Activated CD8-positive, alpha-beta T cell treated with anti-CD3 and anti-CD28 coated beads for 36 hours (primary cell): ENCODE data around the gene CSF1R. TPM values are rescaled to one million over a fixed set of nuclear protein-coding genes. Genes with fewer than 3 reads are reported as not detected.

Experiments used
- ATAC-seq: fragments of 200-7000 bp; cut with Tn5 transposase; one replicate; pipeline ENCODE4 v1.10.0; 2021; ENCODE audit warnings: mild to moderate bottlenecking, moderate library complexity
- CTCF ChIA-PET: fragments of 350-600 bp; sonication (Branson Sonifier 250); formaldehyde crosslinking; loops from one replicate; lab custom pipeline; 2021; ENCODE audit warnings: antibody characterized with exemption; lab: Charles Lee
- POLR2A ChIA-PET: fragments of 350-600 bp; sonication (Branson Sonifier 250); formaldehyde crosslinking; loops from one replicate; lab custom pipeline; 2021; ENCODE audit warnings: antibody characterized with exemption; lab: Charles Lee
- DNase-seq: peaks from one replicate; pipeline ENCODE4 v3.0.0-alpha.2; 2020
- H3K27ac Mint-ChIP-seq: one replicate; pipeline ENCODE4 v1.8.0; 2021; ENCODE audit warnings: mild to moderate bottlenecking, mixed read lengths
- H3K27me3 Mint-ChIP-seq: one replicate; pipeline ENCODE4 v1.8.0; 2021; ENCODE audit warnings: mixed read lengths
- H3K36me3 Mint-ChIP-seq: one replicate; pipeline ENCODE4 v1.8.0; 2021; ENCODE audit warnings: low read depth, mixed read lengths
- H3K4me1 Mint-ChIP-seq: one replicate; pipeline ENCODE4 v1.8.0; 2021; ENCODE audit warnings: low read depth, mixed read lengths
- H3K4me3 Mint-ChIP-seq: one replicate; pipeline ENCODE4 v1.8.0; 2021; ENCODE audit warnings: mild to moderate bottlenecking, moderate library complexity, mixed read lengths
- H3K9me3 Mint-ChIP-seq: one replicate; pipeline ENCODE4 v1.8.0; 2021; ENCODE audit warnings: mixed read lengths
- CTCF ChIP-seq: fragments of 200-600 bp; IDR thresholded peaks from one replicate; pipeline ENCODE4 v1.8.0; 2022; ENCODE audit warnings: antibody characterized with exemption, mild to moderate bottlenecking
- intact Hi-C: fragments of 100-400 bp; cut with micrococcal nuclease; formaldehyde crosslinking; loops from one replicate; pipeline ENCODE4 v1.10.0; 2022
- total RNA-seq, 2 experiments: library from RNA; stranded (reverse); gene quantifications; one replicate each; pipeline ENCODE4 v1.2.3, GENCODE V29; 2021

Gene CSF1R
- total RNA-seq, 2 experiments from 2014 or later, result not detected

GRCh38 chr5:150017226-150018005 is 68.9 kb downstream of the CSF1R start:
- peaks cover 6% of the 10 kb centered on the region for H3K9me3 Mint-ChIP-seq
- CTCF ChIA-PET, result interaction anchor here (0.7 kb wide), 1 partner anchor 49 kb away, joined by 3 read pairs; no protein-coding TSS in a partner anchor

DNA sequence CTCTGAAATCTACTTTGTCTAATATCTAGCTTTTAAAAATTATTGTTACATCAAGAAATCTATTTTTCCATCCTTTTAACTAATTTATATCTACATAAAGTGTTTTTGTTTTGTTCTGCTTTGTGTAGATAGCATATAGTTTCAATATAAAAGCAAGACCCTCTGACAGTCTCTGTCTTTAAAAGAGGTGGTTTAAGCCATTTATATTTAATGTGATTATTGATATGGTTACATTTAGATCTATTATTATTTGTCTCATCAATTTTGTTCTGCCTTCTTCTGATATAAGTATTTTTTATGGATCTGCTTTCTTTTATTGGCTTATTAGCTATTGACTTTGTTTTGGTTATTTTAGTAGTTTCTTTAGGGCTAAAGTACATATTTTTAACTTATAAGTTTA is 69.8 kb downstream of the CSF1R start:
- ATAC-seq (no peak), DNase-seq (no peak)
- no peak for TF ChIP-seq CTCF
- POLR2A ChIA-PET, result interaction anchor here (2.3 kb wide), 1 partner anchor 11 kb away, joined by 9 read pairs; no protein-coding TSS in a partner anchor
- Mint-ChIP-seq H3K36me3 (peaks cover 71% of the 10 kb centered on the region), H3K9me3 (peaks cover 6% of the 10 kb centered on the region), H3K4me1 (peaks cover 4% of the 10 kb centered on the region), H3K27ac (no peak overlapping the region), H3K27me3 (no peaks in the 10 kb centered on the region), H3K4me3 (no peak overlapping the region)
- intact Hi-C loops, result no loop called here
- CTCF ChIA-PET, result interaction anchor here (1.0 kb wide), 1 partner anchor 183 kb away, joined by 3 read pairs; no protein-coding TSS in a partner anchor

More at GRCh38 chr5:150017226-150018005, 68.9 kb downstream of the CSF1R start:
- peaks cover 12% of the 10 kb centered on the region for H3K4me1 Mint-ChIP-seq
- no peak overlapping the region for H3K27ac Mint-ChIP-seq
- H3K27me3 Mint-ChIP-seq, result no peaks in the 10 kb centered on the region
- no peak for TF ChIP-seq CTCF
- H3K36me3 Mint-ChIP-seq, result peaks cover 71% of the 10 kb centered on the region
- POLR2A ChIA-PET, result interaction anchor here (2.3 kb wide), 1 partner anchor 12 kb away, joined by 9 read pairs; no protein-coding TSS in a partner anchor
- ATAC-seq (no peak), DNase-seq (no peak)
- no peak overlapping the region for H3K4me3 Mint-ChIP-seq
- intact Hi-C loops, result no loop called here

- POLR2A ChIA-PET, result interaction anchor here (0.8 to 2.3 kb wide), 2 partner anchors 10 to 11 kb away, joined by 3 to 9 read pairs; no protein-coding TSS in a partner anchor
- DNase-seq (no peak), ATAC-seq (no peak)
- Mint-ChIP-seq H3K36me3 (peaks cover 78% of the 10 kb centered on the region), H3K9me3 (peaks cover 6% of the 10 kb centered on the region), H3K27ac (no peak overlapping the region), H3K27me3 (no peaks in the 10 kb centered on the region), H3K4me3 (no peak overlapping the region), H3K4me1 (peaks cover 3% of the 10 kb centered on the region)
- intact Hi-C loops, result no loop called here
- CTCF ChIA-PET, result interaction anchor here (1.1 to 1.4 kb wide), 3 partner anchors 13 to 22 kb away, joined by 3 to 4 read pairs (median 3); no protein-coding TSS in a partner anchor
- TF ChIP-seq CTCF, result no peak
These were observed 70.9 kb downstream of the CSF1R start for GRCh38 chr5:150015415-150015814.

DNA sequence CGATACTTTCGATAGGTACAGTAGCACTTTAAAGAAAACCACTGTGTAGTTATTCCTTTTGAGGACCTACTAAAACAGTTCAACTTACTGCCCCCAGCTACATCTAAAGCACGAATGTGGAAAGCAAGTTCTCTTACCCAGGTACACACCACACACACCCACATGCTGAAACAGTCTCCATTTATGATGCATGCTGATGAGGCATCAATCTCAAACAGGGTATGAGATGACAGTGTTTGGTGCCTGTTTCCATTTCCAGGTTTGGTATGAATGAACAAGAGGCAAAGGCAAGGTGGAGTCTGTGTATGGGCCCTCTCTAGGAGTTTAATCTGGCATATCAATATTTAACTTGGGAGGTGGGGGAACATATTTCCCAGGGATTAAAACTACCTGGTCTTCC is 71.9 kb downstream of the CSF1R start:
- ChIA-PET POLR2A (no interaction called here), CTCF (interaction anchor here (1.1 to 1.4 kb wide), 4 partner anchors 12 to 552 kb away, joined by 3 to 4 read pairs (median 3); no protein-coding TSS in a partner anchor)
- Mint-ChIP-seq H3K27ac (no peak overlapping the region), H3K9me3 (peaks cover 6% of the 10 kb centered on the region), H3K4me1 (peaks cover 1% of the 10 kb centered on the region), H3K27me3 (no peaks in the 10 kb centered on the region), H3K4me3 (no peak overlapping the region), H3K36me3 (peaks cover 75% of the 10 kb centered on the region)
- ATAC-seq (no peak), DNase-seq (no peak)
- intact Hi-C loops, result no loop called here
- TF ChIP-seq CTCF, result no peak

GRCh38 chr5:150013931-150014330 is 72.4 kb downstream of the CSF1R start:
- Mint-ChIP-seq H3K4me1 (peaks cover 4% of the 10 kb centered on the region), H3K36me3 (peaks cover 74% of the 10 kb centered on the region), H3K4me3 (no peak overlapping the region), H3K27ac (no peak overlapping the region), H3K27me3 (no peaks in the 10 kb centered on the region), H3K9me3 (peaks cover 6% of the 10 kb centered on the region)
- ChIA-PET CTCF (interaction anchor here (1.1 kb wide), 1 partner anchor 552 kb away, joined by 3 read pairs; no protein-coding TSS in a partner anchor), POLR2A (no interaction called here)
- intact Hi-C loops, result no loop called here
- TF ChIP-seq CTCF, result no peak
- no peak for DNase-seq
- no peak for ATAC-seq
